A549 treated with AZD2906 at 1 μM for 4 hours (cell line): ENCODE data around the gene ZKSCAN8. TPM values are rescaled to one million over a fixed set of nuclear protein-coding genes. Genes with fewer than 3 reads are reported as not detected.

Experiments used
- total RNA-seq: library from RNA; stranded (reverse); fragments of 200-300 nt; extraction: Qiagen RNA extraction; gene quantifications from 5 replicates; pipeline ENCODE4 v1.2.3, GENCODE V29; 2022

ZKSCAN8 gene
- 3.2 to 5.5 TPM (median 4.8 TPM) in 5 replicates for total RNA-seq

GRCh38 chr6:28141500-28142329, at the start of gene ZKSCAN8:
ZKSCAN8 (plus strand) TSS chr6:28141883; CDS start chr6:28148408, 6,525 bp downstream.

GRCh38 chr6:28124350-28124970, 17.2 kb upstream of the ZKSCAN8 start, which contains the start of gene ZSCAN16:
ZSCAN16 (plus strand) TSS chr6:28124609; CDS start chr6:28125444, 835 bp downstream.

Other genes with a start within 250 kb of the ZKSCAN8 start
- gene OR2B2, start 229.5 kb upstream of the ZKSCAN8 start, total RNA-seq: not detected in 5 replicates
- 0.10 TPM in 1 of 5 replicates, not detected in the others for gene OR2B6, start 184.6 kb upstream of the ZKSCAN8 start, total RNA-seq
- 0.74 to 0.99 TPM (median 0.85 TPM) in 5 replicates for gene ZNF165, start 61.3 kb upstream of the ZKSCAN8 start, total RNA-seq
- gene ZSCAN16, start 17.3 kb upstream of the ZKSCAN8 start, total RNA-seq: 3.6 to 4.7 TPM (median 4.0 TPM) in 5 replicates
- gene ZSCAN9, start 83.4 kb downstream of the ZKSCAN8 start, total RNA-seq: 6.1 to 8.0 TPM (median 6.8 TPM) in 5 replicates
- gene ZKSCAN4, start 110.4 kb downstream of the ZKSCAN8 start, total RNA-seq: 2.6 to 2.7 TPM (median 2.7 TPM) in 5 replicates
- not detected in 5 replicates for gene NKAPL, start 117.4 kb downstream of the ZKSCAN8 start, total RNA-seq
- 3.6 to 5.4 TPM (median 4.2 TPM) in 5 replicates for gene ZSCAN26, start 125.3 kb downstream of the ZKSCAN8 start, total RNA-seq
- gene PGBD1, start 139.7 kb downstream of the ZKSCAN8 start, total RNA-seq: 4.1 to 5.4 TPM (median 4.7 TPM) in 5 replicates
- gene ZSCAN31, start 194.3 kb downstream of the ZKSCAN8 start, total RNA-seq: 1.5 to 2.2 TPM (median 1.8 TPM) in 5 replicates
- gene ZKSCAN3, start 208.1 kb downstream of the ZKSCAN8 start, total RNA-seq: 1.4 to 1.9 TPM (median 1.7 TPM) in 5 replicates